ENCODE data around the gene RNF130.

DNA sequence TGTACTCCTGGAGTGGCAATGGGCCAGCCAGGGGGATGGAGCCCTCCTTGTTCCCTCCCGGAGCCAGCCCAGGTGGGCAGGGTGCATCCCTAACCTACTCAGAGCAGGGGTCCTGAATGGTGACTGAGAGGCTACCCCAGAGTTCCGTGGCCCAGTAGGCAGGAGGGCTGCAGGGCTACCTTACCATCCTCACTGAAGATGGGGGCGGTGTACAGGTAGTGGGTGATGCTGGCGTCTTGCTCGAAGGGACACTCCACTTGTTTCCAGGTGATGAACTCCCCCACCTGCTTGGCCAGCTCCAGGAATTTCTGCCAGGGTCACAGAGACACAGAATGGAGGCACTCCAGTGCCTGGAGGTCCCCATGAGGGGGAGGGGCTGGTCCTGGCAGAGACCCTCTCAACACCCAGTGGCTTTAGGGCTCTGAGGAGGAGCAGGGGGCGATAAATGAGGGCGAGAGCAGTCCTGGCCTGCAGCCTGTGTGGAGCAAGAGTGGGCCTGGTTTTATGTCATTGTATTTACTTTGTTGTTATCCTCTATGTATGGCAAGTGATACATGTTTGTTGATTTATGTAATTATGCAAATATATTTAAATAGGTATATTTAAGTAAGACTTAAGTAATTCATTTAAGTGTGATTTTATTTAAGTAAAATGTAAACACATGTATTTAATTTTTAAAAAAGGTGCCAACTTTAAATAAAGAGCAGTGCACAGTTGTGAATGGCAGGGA is 39.9 kb upstream of the RNF130 start:
- TF ChIP-seq CTCF (IDR thresholded peaks at IDR 0.05) (no peak), SP1 (CRISPR knock-in tag; conservative IDR thresholded peaks at IDR 0.05) (no peak), KAT7 (CRISPR knock-in tag; IDR thresholded peaks at IDR 0.05; ENCODE audit: borderline replicate concordance) (no peak), RELA (CRISPR knock-in tag; IDR thresholded peaks at IDR 0.05; ENCODE audit: borderline replicate concordance) (no peak), E2F1 (CRISPR knock-in tag; IDR thresholded peaks at IDR 0.05) (no peak), MLX (CRISPR knock-in tag; IDR thresholded peaks at IDR 0.05) (no peak), JUN (CRISPR knock-in tag; IDR thresholded peaks at IDR 0.05) (no peak), MYBL2 (CRISPR knock-in tag; IDR thresholded peaks at IDR 0.05) (no peak), PREB (CRISPR knock-in tag; IDR thresholded peaks at IDR 0.05; ENCODE audit: borderline replicate concordance) (no peak)
- TF ChIP-seq, protein P1, sequence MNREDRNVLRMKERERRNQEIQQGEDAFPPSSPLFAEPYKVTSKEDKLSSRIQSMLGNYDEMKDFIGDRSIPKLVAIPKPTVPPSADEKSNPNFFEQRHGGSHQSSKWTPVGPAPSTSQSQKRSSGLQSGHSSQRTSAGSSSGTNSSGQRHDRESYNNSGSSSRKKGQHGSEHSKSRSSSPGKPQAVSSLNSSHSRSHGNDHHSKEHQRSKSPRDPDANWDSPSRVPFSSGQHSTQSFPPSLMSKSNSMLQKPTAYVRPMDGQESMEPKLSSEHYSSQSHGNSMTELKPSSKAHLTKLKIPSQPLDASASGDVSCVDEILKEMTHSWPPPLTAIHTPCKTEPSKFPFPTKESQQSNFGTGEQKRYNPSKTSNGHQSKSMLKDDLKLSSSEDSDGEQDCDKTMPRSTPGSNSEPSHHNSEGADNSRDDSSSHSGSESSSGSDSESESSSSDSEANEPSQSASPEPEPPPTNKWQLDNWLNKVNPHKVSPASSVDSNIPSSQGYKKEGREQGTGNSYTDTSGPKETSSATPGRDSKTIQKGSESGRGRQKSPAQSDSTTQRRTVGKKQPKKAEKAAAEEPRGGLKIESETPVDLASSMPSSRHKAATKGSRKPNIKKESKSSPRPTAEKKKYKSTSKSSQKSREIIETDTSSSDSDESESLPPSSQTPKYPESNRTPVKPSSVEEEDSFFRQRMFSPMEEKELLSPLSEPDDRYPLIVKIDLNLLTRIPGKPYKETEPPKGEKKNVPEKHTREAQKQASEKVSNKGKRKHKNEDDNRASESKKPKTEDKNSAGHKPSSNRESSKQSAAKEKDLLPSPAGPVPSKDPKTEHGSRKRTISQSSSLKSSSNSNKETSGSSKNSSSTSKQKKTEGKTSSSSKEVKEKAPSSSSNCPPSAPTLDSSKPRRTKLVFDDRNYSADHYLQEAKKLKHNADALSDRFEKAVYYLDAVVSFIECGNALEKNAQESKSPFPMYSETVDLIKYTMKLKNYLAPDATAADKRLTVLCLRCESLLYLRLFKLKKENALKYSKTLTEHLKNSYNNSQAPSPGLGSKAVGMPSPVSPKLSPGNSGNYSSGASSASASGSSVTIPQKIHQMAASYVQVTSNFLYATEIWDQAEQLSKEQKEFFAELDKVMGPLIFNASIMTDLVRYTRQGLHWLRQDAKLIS (CRISPR knock-in tag; IDR thresholded peaks at IDR 0.05; ENCODE audit: borderline replicate concordance): no peak
- TF ChIP-seq, protein P2, sequence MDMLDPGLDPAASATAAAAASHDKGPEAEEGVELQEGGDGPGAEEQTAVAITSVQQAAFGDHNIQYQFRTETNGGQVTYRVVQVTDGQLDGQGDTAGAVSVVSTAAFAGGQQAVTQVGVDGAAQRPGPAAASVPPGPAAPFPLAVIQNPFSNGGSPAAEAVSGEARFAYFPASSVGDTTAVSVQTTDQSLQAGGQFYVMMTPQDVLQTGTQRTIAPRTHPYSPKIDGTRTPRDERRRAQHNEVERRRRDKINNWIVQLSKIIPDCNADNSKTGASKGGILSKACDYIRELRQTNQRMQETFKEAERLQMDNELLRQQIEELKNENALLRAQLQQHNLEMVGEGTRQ (CRISPR knock-in tag; IDR thresholded peaks at IDR 0.05): no peak
